GM19193 (cell line): ENCODE data around the gene ANKRD55.

ENCODE experiments used
- POLR2A ChIP-seq: IDR thresholded peaks from 4 replicates; pipeline ENCODE4 v1.6.1; 2011; ENCODE audit not compliant: insufficient read depth, insufficient read length; ENCODE audit errors: extremely low read depth

Gene ANKRD55

GRCh38 chr5:56099346-56099745 is 133.8 kb downstream of the ANKRD55 start:
- no peak for TF ChIP-seq POLR2A

- TF ChIP-seq POLR2A = no peak
Observed at GRCh38 chr5:56097055-56097454, 136.1 kb downstream of the ANKRD55 start.

- no peak for TF ChIP-seq POLR2A
Observed at GRCh38 chr5:56095579-56096102, 137.5 kb downstream of the ANKRD55 start.

- TF ChIP-seq POLR2A = no peak
Observed at GRCh38 chr5:56094579-56095361, 138.4 kb downstream of the ANKRD55 start.

DNA sequence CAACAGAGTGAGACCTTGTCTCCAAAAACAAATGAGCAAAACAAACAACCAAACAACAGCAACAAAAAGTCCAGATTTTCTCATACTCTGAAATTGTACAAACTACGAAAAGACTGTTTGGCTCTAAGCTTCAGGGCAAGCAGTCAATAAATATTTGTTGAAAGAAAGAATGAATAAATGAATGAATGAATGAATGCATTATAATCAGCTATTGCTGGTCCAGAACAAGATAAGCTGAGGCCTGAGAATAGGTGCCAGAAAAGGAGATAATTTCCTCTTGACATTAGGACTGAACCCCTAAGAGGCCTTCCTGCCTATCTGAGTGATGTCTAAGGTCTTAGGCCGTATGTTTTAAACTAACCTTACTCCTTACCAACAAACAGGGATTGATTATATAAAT is 139.2 kb downstream of the ANKRD55 start:
- TF ChIP-seq POLR2A = no peak

- no peak for TF ChIP-seq POLR2A
Observed at GRCh38 chr5:56092115-56092514, 141.0 kb downstream of the ANKRD55 start.

- TF ChIP-seq POLR2A = no peak
Observed at GRCh38 chr5:56091664-56092063, 141.5 kb downstream of the ANKRD55 start.

DNA sequence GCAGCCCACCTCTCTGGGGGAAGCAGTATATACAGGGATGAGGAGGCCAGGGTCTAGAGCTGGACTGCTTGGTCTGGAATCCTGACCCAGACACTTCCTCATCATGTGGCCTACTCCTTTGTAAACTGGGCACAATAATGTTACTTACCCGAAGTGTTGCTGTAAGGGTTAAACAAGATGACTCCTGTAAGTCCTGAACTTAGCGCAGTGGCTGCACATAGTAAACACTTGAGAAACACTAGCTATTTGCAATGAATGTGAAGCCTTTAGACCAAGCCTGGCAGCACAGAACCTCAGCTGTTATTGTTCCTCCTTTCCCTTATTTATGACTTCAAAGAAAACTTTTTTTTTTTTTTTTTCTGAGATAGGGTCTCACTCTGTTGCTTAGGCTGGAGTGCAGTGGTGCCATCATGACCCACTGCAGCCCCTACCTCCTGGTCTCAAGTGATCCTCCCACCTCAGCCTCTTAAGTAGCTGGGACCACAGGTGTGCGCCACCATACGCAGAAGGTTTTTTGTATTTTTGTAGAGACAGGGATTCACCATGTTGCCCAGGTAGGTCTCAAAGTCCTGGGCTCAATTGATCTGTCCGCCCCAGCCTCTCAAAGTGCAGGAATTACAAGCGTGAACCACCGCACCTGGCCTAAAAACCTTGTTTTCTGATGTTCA is 142.2 kb downstream of the ANKRD55 start:
- no peak for TF ChIP-seq POLR2A

GRCh38 chr5:56088967-56089829 is 143.9 kb downstream of the ANKRD55 start:
- no peak for TF ChIP-seq POLR2A

DNA sequence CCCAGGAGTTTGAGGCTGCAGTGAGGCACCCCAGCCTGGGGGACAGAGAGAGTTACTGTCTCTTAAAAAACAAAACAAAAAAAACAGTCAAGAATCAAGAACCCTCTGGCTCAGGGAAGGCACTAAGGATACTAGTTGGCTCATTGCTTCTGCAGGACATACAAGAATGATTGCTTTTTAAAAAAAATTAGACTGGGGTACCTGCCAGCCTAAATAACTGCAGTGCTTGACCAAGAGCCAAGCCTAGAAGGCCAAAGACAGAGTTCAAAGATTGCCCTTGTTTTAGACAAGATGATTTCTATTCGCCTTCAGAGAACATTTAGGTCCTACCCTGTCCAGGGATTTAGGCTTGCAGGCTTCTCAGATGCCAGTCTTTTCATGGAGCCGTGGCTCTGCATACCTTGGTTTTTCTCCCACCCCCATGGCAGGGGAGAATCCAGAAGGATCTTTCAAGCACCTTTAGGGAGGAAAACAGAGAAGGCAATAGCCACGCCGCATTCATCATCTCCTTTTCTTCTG is 144.6 kb downstream of the ANKRD55 start:
- TF ChIP-seq POLR2A = no peak

- no peak for TF ChIP-seq POLR2A
Observed at GRCh38 chr5:56085193-56085592, 147.9 kb downstream of the ANKRD55 start.

DNA sequence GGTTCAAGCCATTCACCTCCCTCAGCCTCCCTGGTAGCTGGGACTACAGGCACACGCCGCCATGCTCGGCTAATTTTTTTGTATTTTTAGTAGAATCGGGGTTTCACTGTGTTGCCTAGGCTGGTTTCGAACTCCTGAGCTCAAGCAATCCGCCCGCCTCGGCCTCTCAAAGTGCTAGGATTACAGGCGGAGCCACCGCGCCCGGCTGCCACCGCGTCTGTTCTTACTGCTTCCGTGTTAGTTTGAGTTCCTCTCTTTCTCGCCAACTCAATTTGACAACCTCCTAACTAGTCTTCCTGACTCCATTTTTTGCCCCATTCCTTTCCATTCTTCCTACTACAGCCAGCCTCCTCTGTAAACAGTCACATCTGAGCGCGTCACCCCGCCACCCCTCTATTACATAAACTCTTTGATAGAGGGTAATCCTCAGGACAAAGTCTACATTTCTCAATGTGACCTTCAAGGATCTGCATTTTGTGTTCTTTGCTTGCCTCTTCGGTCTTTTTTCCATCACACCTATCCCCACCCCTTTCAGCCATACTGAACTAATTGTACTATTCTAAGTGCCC is 149.8 kb downstream of the ANKRD55 start:
- TF ChIP-seq POLR2A = no peak

DNA sequence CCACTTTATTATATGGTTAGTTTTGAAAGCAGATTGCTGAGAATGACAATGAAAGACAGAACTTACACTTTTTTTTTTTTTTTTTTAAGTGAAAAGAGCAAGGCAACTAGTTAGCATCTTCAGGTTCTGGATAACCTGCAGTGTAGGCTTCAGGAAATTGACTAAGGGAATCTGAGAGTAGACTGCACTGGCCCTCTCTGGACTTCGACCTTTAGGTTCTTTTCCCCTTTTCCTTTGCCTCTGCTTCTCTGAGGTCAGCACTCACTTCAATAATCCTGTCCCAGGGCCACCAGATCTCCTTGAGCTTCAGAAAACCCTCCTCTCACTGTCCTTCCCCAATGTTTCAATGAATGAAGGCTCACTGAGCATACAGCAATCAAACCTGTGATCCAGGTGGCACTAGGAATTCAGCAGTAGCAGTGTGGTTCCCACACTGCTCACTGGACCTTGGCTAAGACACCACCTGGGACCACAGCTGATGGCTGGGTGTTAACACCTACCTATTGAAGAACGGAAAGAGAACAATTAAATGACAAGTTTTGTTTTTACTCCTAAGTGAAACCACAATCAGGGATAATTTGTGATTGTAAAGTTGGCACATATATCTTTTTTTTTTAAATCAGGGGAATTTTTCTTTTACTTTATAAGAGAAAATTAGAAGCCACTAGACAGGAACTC is 152.6 kb downstream of the ANKRD55 start:
- TF ChIP-seq POLR2A = no peak

GRCh38 chr5:56078278-56079156 is 154.6 kb downstream of the ANKRD55 start:
- TF ChIP-seq POLR2A = no peak

DNA sequence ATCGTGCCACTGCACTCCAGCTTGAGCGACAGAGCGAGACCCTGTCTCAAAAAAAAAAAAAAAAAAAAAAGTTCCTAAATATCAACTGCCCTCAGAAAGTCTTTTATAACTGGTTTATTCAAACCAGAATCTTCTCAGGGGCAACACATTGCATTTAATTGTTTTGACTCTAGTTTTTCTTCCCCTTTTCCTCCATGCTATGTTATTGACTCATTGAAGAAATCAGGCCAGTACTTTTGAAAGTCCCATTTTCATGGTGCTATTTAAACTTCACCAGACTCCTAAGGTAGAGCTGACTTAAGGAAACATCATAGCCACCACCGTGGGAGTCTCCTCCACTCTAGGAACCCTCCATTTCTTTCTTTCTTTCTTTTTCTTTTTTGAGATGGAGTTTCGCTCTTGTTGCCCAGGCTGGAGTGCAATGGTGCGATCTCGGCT is 155.3 kb downstream of the ANKRD55 start:
- TF ChIP-seq POLR2A = no peak
